ENCODE data around the gene SSR4. TPM values are rescaled to one million over a fixed set of nuclear protein-coding genes. Genes with fewer than 3 reads are reported as not detected.

The SSR4 gene
- total and polyA plus RNA-seq, 10 of the 15 experiments (the other 5 are each of a cell fraction or from before 2014, with no cell fraction given) = 151 to 521 (median 310) TPM

DNA sequence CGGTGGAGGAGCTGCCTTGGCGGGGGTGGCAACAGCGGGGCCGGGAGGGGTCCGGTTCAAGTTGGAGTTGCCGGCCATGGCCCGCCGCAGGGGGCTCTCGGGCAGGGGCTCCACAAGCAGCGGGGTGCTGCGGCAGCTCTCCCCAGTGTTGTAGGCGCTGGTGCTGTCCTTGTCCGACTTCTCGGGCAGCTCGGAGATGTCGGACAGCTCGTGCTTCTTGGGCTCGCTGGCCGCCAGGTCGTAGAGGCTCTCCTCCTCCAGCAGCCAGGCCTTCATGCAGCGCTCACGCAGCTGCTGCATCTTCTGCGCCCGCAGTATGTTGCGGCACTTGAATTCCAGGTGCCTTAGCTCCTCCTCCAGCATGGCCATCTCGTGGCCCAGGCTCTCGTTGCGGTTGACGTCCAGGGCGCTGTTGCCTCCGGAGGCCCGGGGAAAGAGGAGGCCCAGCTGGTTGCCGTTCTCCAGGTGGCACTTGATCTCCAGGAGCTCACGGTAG lies 9.7 kb downstream of the SSR4 start (continued):
- TF ChIP-seq, protein P1, sequence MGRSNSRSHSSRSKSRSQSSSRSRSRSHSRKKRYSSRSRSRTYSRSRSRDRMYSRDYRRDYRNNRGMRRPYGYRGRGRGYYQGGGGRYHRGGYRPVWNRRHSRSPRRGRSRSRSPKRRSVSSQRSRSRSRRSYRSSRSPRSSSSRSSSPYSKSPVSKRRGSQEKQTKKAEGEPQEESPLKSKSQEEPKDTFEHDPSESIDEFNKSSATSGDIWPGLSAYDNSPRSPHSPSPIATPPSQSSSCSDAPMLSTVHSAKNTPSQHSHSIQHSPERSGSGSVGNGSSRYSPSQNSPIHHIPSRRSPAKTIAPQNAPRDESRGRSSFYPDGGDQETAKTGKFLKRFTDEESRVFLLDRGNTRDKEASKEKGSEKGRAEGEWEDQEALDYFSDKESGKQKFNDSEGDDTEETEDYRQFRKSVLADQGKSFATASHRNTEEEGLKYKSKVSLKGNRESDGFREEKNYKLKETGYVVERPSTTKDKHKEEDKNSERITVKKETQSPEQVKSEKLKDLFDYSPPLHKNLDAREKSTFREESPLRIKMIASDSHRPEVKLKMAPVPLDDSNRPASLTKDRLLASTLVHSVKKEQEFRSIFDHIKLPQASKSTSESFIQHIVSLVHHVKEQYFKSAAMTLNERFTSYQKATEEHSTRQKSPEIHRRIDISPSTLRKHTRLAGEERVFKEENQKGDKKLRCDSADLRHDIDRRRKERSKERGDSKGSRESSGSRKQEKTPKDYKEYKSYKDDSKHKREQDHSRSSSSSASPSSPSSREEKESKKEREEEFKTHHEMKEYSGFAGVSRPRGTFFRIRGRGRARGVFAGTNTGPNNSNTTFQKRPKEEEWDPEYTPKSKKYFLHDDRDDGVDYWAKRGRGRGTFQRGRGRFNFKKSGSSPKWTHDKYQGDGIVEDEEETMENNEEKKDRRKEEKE (IDR thresholded peaks at IDR 0.05) = no peak

DNA sequence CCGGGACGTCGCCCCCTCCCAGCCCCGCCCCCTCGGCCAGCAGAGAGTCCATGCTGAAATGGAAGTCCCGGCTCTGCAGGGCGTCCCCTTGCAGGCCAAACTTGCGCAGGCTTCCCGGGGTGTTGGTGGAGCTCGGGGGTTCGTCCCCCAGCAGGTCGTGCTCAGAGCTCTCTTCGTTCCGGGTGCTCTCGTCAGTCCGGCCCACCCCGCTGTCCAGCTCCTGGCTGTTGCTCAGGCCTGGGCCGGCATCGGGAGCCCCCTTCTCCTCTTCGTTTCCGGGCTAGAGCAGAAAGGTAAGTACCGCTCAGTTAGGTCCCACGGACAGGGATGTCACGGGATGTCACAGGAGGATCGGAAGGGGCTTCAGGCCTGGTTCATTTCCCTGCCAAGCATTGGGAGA lies 10.2 kb downstream of the SSR4 start:
- H3K4me1 ChIP-seq (ENCODE audit: control insufficient read depth, insufficient read depth, low read length) = no peaks in the 10 kb centered on the region
- H3K36me3 ChIP-seq (ENCODE audit: control insufficient read depth in 2 of 2, insufficient read depth in 2 of 2, low read length in 1 of 2) = no peaks in the 10 kb centered on the region
- BruUV-seq (replicated peaks) = no TSS peak
- intact Hi-C loops (cut with micrococcal nuclease; ENCODE audit: unreplicated experiment) = no loop called here
- no peak overlapping the region for H3K9ac ChIP-seq (ENCODE audit: control insufficient read depth, insufficient read depth, low read length)
- ChIA-PET POLR2A (no interaction called here), CTCF (no interaction called here), SMC1A (ENCODE audit: uncharacterized antibody, unreplicated experiment) (no interaction called here), RAD21 (ENCODE audit: unreplicated experiment) (no interaction called here)
- FAIRE-seq (no peak), ATAC-seq (no peak), DNase-seq (ENCODE audit: low read depth, low spot score) (no peak)
- no peak overlapping the region for H2AFZ ChIP-seq (ENCODE audit: control insufficient read depth, low read depth, low read length)
- H3K79me2 ChIP-seq (ENCODE audit: control insufficient read depth, insufficient read depth, low read length) = no peaks in the 10 kb centered on the region
- no peak overlapping the region for H3K27ac ChIP-seq (ENCODE audit: control insufficient read depth, insufficient read depth)
- no peaks in the 10 kb centered on the region for H4K20me1 ChIP-seq (ENCODE audit: control insufficient read depth, insufficient read depth)
- 79% methylated on average over 20 of the region's 25 CpGs for WGBS (ENCODE audit: insufficient coverage, insufficient replicate concordance, low lambda C conversion rate, missing lambda C conversion rate)
- in situ Hi-C loops (cut with MboI) = loop anchor here (25.0 kb wide), 1 partner anchor 617 kb away; the partner anchor contains the start of gene MAGEA1
- H3K4me2 ChIP-seq (ENCODE audit: control insufficient read depth, insufficient read depth) = no peak overlapping the region
- H3K27me3 ChIP-seq (replicated peaks in 1 of 2; ENCODE audit: control insufficient read depth in 2 of 2, insufficient read depth in 2 of 2, low read length in 1 of 2) = no peaks in the 10 kb centered on the region; a peak in 1 of 4 replicates
- H3K4me3 ChIP-seq = no peak overlapping the region
- H3K9me3 ChIP-seq (replicated peaks; ENCODE audit: control insufficient read depth, insufficient read depth, low read length) = no peaks in the 10 kb centered on the region; the same call in 2 of the 3 replicates
- no peak for TF ChIP-seq HDGF (IDR thresholded peaks at IDR 0.05)
- TF ChIP-seq, protein P2, sequence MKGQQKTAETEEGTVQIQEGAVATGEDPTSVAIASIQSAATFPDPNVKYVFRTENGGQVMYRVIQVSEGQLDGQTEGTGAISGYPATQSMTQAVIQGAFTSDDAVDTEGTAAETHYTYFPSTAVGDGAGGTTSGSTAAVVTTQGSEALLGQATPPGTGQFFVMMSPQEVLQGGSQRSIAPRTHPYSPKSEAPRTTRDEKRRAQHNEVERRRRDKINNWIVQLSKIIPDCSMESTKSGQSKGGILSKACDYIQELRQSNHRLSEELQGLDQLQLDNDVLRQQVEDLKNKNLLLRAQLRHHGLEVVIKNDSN (IDR thresholded peaks at IDR 0.05; ENCODE audit: borderline replicate concordance, extremely low read length, insufficient read depth, low read depth, low read length) = no peak
- TF ChIP-seq SMARCA5 (IDR thresholded peaks at IDR 0.05) = no peak
- no peak for TF ChIP-seq RB1 (IDR thresholded peaks at IDR 0.05; ENCODE audit: borderline replicate concordance)
- TF ChIP-seq DPF2 (IDR thresholded peaks at IDR 0.05) = no peak
- no peak for TF ChIP-seq SPI1 (IDR thresholded peaks at IDR 0.05; ENCODE audit: borderline replicate concordance, insufficient read depth, low read depth, low read length)
- TF ChIP-seq, protein P3, sequence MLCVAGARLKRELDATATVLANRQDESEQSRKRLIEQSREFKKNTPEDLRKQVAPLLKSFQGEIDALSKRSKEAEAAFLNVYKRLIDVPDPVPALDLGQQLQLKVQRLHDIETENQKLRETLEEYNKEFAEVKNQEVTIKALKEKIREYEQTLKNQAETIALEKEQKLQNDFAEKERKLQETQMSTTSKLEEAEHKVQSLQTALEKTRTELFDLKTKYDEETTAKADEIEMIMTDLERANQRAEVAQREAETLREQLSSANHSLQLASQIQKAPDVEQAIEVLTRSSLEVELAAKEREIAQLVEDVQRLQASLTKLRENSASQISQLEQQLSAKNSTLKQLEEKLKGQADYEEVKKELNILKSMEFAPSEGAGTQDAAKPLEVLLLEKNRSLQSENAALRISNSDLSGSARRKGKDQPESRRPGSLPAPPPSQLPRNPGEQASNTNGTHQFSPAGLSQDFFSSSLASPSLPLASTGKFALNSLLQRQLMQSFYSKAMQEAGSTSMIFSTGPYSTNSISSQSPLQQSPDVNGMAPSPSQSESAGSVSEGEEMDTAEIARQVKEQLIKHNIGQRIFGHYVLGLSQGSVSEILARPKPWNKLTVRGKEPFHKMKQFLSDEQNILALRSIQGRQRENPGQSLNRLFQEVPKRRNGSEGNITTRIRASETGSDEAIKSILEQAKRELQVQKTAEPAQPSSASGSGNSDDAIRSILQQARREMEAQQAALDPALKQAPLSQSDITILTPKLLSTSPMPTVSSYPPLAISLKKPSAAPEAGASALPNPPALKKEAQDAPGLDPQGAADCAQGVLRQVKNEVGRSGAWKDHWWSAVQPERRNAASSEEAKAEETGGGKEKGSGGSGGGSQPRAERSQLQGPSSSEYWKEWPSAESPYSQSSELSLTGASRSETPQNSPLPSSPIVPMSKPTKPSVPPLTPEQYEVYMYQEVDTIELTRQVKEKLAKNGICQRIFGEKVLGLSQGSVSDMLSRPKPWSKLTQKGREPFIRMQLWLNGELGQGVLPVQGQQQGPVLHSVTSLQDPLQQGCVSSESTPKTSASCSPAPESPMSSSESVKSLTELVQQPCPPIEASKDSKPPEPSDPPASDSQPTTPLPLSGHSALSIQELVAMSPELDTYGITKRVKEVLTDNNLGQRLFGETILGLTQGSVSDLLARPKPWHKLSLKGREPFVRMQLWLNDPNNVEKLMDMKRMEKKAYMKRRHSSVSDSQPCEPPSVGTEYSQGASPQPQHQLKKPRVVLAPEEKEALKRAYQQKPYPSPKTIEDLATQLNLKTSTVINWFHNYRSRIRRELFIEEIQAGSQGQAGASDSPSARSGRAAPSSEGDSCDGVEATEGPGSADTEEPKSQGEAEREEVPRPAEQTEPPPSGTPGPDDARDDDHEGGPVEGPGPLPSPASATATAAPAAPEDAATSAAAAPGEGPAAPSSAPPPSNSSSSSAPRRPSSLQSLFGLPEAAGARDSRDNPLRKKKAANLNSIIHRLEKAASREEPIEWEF (IDR thresholded peaks at IDR 0.05; ENCODE audit: insufficient replicate concordance, low read depth, low read length) = no peak
- no peak for TF ChIP-seq IRF4 (IDR thresholded peaks at IDR 0.05; ENCODE audit: low read depth, low read length)
- TF ChIP-seq WRNIP1 (IDR thresholded peaks at IDR 0.05; ENCODE audit: borderline replicate concordance, low read depth, low read length) = no peak
- no peak for TF ChIP-seq ZNF384 (IDR thresholded peaks at IDR 0.05; ENCODE audit: borderline replicate concordance, low read depth, low read length)
- TF ChIP-seq TCF3 (IDR thresholded peaks at IDR 0.05; ENCODE audit: borderline replicate concordance, insufficient read depth, low read depth, low read length) = no peak
- TF ChIP-seq SRF (IDR thresholded peaks at IDR 0.05; ENCODE audit: low read depth in 2 of 2, low read length in 2 of 2) = no peak
- no peak for TF ChIP-seq TCF7 (IDR thresholded peaks at IDR 0.05; ENCODE audit: borderline replicate concordance)

Data from GM12878 (cell line).